Measurements from ENCODE around the gene DOCK9. TPM values are rescaled to one million over a fixed set of nuclear protein-coding genes. Genes with fewer than 3 reads are reported as not detected.

DOCK9 gene
- total RNA-seq, 6 experiments from 2014 or later: 21.8 to 30.5 (median 25.5) TPM

DNA sequence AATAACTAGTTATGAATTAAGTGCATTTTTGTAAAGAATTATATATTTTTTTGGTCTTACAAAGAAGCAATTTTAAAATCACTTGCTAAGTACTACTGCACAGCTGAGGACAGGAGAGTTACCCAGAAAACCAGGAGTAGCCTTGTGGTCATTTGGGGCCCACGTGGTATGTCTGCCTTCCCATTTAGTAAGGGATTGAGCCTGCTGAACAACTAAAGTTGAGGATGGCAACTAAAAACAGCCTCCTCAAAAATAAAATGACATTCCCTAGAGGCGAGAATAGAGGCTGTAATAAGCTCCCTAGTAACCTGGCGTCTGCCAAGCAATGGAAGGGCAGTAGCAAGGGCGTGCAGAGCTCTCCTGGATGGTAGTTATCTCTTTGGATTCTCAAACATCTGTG is 36.3 kb downstream of the DOCK9 start:
- Mint-ChIP-seq H3K4me1 (ENCODE audit: low read depth) (peaks cover 13% of the 10 kb centered on the region), H3K9me3 (no peaks in the 10 kb centered on the region)
- no peak for DNase-seq

DNA sequence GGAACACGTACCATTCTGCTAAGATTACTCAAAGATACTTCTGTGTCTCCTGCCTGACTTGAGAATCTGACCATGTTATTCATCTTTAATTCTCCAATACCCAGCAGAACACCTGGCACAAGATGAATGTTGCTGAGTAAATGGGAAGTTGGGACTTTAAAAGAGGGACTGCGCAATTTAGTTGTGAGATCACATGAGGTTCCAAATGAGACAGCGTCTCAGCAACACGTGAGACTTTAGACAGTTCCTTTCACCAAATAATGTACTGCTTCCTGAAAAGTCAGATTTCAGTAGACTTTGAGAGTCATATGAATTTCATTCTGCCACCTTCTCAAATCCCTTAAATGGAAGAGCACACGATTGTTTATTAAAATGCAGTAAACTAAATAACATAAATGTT is 36.7 kb downstream of the DOCK9 start:
- DNase-seq: no peak
- TF ChIP-seq, protein P1, sequence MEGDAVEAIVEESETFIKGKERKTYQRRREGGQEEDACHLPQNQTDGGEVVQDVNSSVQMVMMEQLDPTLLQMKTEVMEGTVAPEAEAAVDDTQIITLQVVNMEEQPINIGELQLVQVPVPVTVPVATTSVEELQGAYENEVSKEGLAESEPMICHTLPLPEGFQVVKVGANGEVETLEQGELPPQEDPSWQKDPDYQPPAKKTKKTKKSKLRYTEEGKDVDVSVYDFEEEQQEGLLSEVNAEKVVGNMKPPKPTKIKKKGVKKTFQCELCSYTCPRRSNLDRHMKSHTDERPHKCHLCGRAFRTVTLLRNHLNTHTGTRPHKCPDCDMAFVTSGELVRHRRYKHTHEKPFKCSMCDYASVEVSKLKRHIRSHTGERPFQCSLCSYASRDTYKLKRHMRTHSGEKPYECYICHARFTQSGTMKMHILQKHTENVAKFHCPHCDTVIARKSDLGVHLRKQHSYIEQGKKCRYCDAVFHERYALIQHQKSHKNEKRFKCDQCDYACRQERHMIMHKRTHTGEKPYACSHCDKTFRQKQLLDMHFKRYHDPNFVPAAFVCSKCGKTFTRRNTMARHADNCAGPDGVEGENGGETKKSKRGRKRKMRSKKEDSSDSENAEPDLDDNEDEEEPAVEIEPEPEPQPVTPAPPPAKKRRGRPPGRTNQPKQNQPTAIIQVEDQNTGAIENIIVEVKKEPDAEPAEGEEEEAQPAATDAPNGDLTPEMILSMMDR (IDR thresholded peaks at IDR 0.05): no peak
- Mint-ChIP-seq H3K36me3 (ENCODE audit: low read depth) (peaks cover 2% of the 10 kb centered on the region), H3K27me3 (ENCODE audit: insufficient read depth) (peaks cover 2% of the 10 kb centered on the region; the same call in 1 of the 2 replicates), H3K4me1 (ENCODE audit: low read depth) (peaks cover 13% of the 10 kb centered on the region), H3K27ac (no peak overlapping the region), H3K4me3 (no peak overlapping the region), H3K9me3 (no peaks in the 10 kb centered on the region)

More for the DNA sequence above, 36.3 kb downstream of the DOCK9 start:
- Mint-ChIP-seq H3K4me3 (no peak overlapping the region), H3K36me3 (ENCODE audit: low read depth) (no peaks in the 10 kb centered on the region), H3K27me3 (ENCODE audit: insufficient read depth) (peaks cover 2% of the 10 kb centered on the region; the same call in 1 of the 2 replicates), H3K27ac (no peak overlapping the region)
- TF ChIP-seq, protein P1 (IDR thresholded peaks at IDR 0.05): no peak

DNA sequence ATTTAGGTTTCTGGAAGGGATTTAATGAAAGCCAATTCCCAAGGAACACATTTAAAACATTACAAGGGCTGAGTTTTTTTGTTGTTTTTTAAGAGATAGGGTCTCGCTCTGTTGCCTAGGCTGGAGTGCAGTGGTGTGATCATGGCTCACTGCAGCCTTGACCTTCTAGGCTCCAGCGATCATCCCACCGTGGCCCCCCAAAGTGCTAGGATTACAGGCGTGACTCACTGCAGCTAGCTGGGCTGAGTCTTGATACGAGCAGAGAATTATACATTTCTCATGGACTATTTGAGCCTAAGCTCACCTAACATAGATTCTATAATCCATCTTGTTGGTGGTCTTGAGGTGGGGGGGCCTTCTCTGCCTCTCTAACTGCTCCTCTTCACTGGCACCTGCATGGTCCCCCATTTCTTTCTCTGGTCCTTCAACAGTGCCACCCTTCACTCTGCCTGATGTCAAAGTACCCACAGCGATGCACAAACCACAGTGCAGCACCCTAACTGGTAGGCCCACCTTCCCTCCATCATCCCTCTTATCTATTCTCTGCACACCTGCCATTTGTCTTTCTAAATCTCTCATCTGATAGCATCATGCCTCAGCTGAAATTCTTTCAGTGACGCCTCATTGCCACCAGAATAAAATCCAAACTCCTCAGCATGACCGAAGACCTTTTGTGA is 37.4 kb downstream of the DOCK9 start:
- peaks cover 2% of the 10 kb centered on the region; the same call in 1 of the 2 replicates for H3K27me3 Mint-ChIP-seq (ENCODE audit: insufficient read depth)
- H3K36me3 Mint-ChIP-seq (ENCODE audit: low read depth): peaks cover 6% of the 10 kb centered on the region
- TF ChIP-seq, protein P1 (IDR thresholded peaks at IDR 0.05): no peak
- no peak overlapping the region for H3K4me3 Mint-ChIP-seq
- DNase-seq: no peak
- no peak overlapping the region for H3K27ac Mint-ChIP-seq
- peaks cover 13% of the 10 kb centered on the region for H3K4me1 Mint-ChIP-seq (ENCODE audit: low read depth)
- H3K9me3 Mint-ChIP-seq: no peaks in the 10 kb centered on the region

DNA sequence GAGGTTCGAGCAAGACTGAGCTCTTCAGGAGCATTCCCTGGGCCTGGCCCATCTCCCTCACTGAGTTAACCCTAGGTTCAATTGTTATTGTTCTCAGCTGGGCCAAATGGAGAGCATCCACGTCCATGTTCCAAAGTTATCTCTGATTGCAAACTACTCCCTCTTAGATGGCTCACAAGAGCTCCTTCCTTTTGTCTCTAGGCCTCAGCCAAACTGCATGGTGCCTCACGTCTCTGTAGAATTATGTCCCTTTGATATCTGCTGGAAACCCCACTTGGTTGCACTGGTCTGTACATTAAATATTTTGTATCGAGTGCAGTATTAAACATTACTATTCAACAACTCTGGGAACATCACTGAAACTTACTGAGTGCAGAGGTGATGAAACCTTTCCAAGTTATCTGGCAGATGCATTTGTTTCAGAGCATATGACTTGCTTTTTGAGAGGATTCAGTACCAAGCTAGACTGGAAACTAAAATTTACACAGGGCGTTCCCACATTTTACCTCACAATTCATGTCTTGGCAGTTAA is 38.1 kb downstream of the DOCK9 start:
- peaks cover 9% of the 10 kb centered on the region for H3K36me3 Mint-ChIP-seq (ENCODE audit: low read depth)
- peaks cover 2% of the 10 kb centered on the region; the same call in 1 of the 2 replicates for H3K27me3 Mint-ChIP-seq (ENCODE audit: insufficient read depth)
- DNase-seq: no peak
- peaks cover 13% of the 10 kb centered on the region for H3K4me1 Mint-ChIP-seq (ENCODE audit: low read depth)
- TF ChIP-seq, protein P1 (IDR thresholded peaks at IDR 0.05): no peak
- peaks cover 3% of the 10 kb centered on the region for H3K9me3 Mint-ChIP-seq
- no peak overlapping the region for H3K4me3 Mint-ChIP-seq
- no peak overlapping the region for H3K27ac Mint-ChIP-seq

DNA sequence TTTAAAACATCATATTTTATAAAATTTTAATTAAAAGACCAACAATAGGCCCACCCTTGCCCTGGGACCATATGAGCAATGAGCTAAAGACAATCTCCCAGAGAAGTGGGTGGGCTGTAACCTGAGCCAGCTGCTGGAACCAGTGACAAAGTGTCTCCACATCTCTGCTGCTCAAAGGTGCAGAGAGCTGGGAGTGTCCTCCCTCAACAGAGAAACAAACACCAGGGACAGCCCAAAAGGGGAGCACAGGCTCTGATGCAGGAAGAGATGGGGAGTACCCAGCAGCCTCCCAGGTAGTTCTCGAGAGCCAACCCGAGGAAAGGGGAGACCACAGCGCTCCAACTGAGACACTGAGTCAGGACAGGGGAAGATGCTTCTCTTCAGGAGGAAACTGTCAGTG is 39.1 kb downstream of the DOCK9 start:
- peaks cover 2% of the 10 kb centered on the region; the same call in 1 of the 2 replicates for H3K27me3 Mint-ChIP-seq (ENCODE audit: insufficient read depth)
- DNase-seq: no peak
- peaks cover 17% of the 10 kb centered on the region for H3K36me3 Mint-ChIP-seq (ENCODE audit: low read depth)
- TF ChIP-seq, protein P1 (IDR thresholded peaks at IDR 0.05): no peak
- peaks cover 12% of the 10 kb centered on the region for H3K9me3 Mint-ChIP-seq
- H3K4me3 Mint-ChIP-seq: no peak overlapping the region
- H3K27ac Mint-ChIP-seq: no peak overlapping the region
- H3K4me1 Mint-ChIP-seq (ENCODE audit: low read depth): peaks cover 13% of the 10 kb centered on the region

Data from HFFc6 (cell line).